Mucosa of rectum (tissue), 2 donors: Measurements from ENCODE around the gene FAM53B.

Experiments used
- H3K27ac ChIP-seq, 2 donors: one replicate each; pipeline ENCODE4 v1.7.0; 2013; ENCODE audit warnings: inconsistent platforms in 2 of 2, low read depth in 2 of 2, low read length in 2 of 2
- H3K27me3 ChIP-seq, 2 donors: one replicate each; pipeline ENCODE4 v1.7.0; 2013; ENCODE audit warnings: low read length in 2 of 2; ENCODE audit not compliant: control insufficient read depth in 2 of 2, insufficient read depth in 2 of 2
- H3K36me3 ChIP-seq, 2 donors: one replicate each; pipeline ENCODE4 v1.7.0; 2013; ENCODE audit warnings: low read length in 2 of 2; ENCODE audit not compliant: control insufficient read depth in 2 of 2, insufficient read depth in 2 of 2
- H3K4me1 ChIP-seq, 2 donors: one replicate each; pipeline ENCODE4 v1.7.0; 2013; ENCODE audit warnings: low read length in 2 of 2, mild to moderate bottlenecking in 1 of 2; ENCODE audit not compliant: control insufficient read depth in 2 of 2, insufficient read depth in 2 of 2
- H3K4me3 ChIP-seq, 2 donors: one replicate each; pipeline ENCODE4 v1.7.0; 2013; ENCODE audit warnings: low read length in 2 of 2
- H3K9ac ChIP-seq, 2 donors: one replicate each; pipeline ENCODE4 v1.7.0; 2013; ENCODE audit warnings: low read length in 2 of 2, low read depth in 1 of 2, mild to moderate bottlenecking in 1 of 2
- H3K9me3 ChIP-seq, 2 donors: one replicate each; pipeline ENCODE4 v1.7.0; 2013; ENCODE audit warnings: low read length in 2 of 2; ENCODE audit not compliant: control insufficient read depth in 2 of 2
- donor health status: healthy.
- donor health status: Normal muscosa, but diverticular disease.

Gene FAM53B

GRCh38 chr10:124672181-124672638 lies 72.0 kb downstream of the FAM53B start:
- peak overlapping the region in 1 of 2 donors; percentile 7 for H3K27ac ChIP-seq
- H3K9ac ChIP-seq = no peak overlapping the region
- no peaks in the 10 kb centered on the region for H3K27me3 ChIP-seq
- H3K4me3 ChIP-seq = no peak overlapping the region
- peaks cover 9 to 20% of the 10 kb centered on the region in 2 donors for H3K4me1 ChIP-seq
- peaks cover 10 to 33% of the 10 kb centered on the region in 2 donors for H3K36me3 ChIP-seq
- no peaks in the 10 kb centered on the region for H3K9me3 ChIP-seq

- Histone ChIP-seq H3K4me3 (no peak overlapping the region), H3K27ac (peak overlapping the region in 1 of 2 donors; percentile 50), H3K4me1 (peaks cover 11 to 20% of the 10 kb centered on the region in 2 donors), H3K9ac (no peak overlapping the region), H3K36me3 (peaks cover 6 to 32% of the 10 kb centered on the region in 2 donors), H3K27me3 (no peaks in the 10 kb centered on the region), H3K9me3 (no peaks in the 10 kb centered on the region)
These were observed 72.6 kb downstream of the FAM53B start for GRCh38 chr10:124671486-124672075.

- Histone ChIP-seq H3K4me3 (no peak overlapping the region), H3K4me1 (peaks cover 18 to 25% of the 10 kb centered on the region in 2 donors), H3K27me3 (no peaks in the 10 kb centered on the region), H3K27ac (peak overlapping the region in 1 of 2 donors; percentile 50), H3K36me3 (peaks cover 6 to 27% of the 10 kb centered on the region in 2 donors), H3K9ac (no peak overlapping the region), H3K9me3 (no peaks in the 10 kb centered on the region)
These were observed 73.3 kb downstream of the FAM53B start for GRCh38 chr10:124670849-124671248.

GRCh38 chr10:124669824-124670654 lies 74.1 kb downstream of the FAM53B start:
- peaks cover 19 to 25% of the 10 kb centered on the region in 2 donors for H3K4me1 ChIP-seq

GRCh38 chr10:124669141-124669823 lies 74.9 kb downstream of the FAM53B start:
- Histone ChIP-seq H3K4me1 (peaks cover 19 to 25% of the 10 kb centered on the region in 2 donors), H3K9ac (no peak overlapping the region), H3K4me3 (no peak overlapping the region), H3K9me3 (no peaks in the 10 kb centered on the region), H3K27ac (no peak overlapping the region), H3K27me3 (no peaks in the 10 kb centered on the region), H3K36me3 (peaks cover 2 to 29% of the 10 kb centered on the region in 2 donors)

More at GRCh38 chr10:124669824-124670654, 74.1 kb downstream of the FAM53B start:
- Histone ChIP-seq H3K36me3 (peaks cover 4 to 23% of the 10 kb centered on the region in 2 donors), H3K9ac (no peak overlapping the region), H3K9me3 (no peaks in the 10 kb centered on the region), H3K27ac (no peak overlapping the region), H3K4me3 (no peak overlapping the region), H3K27me3 (no peaks in the 10 kb centered on the region)

GRCh38 chr10:124668517-124669051 lies 75.6 kb downstream of the FAM53B start:
- H3K9ac ChIP-seq = no peak overlapping the region
- H3K9me3 ChIP-seq = no peaks in the 10 kb centered on the region
- peaks cover 6 to 34% of the 10 kb centered on the region in 2 donors for H3K36me3 ChIP-seq
- H3K4me3 ChIP-seq = no peak overlapping the region
- H3K4me1 ChIP-seq = peaks cover 19 to 25% of the 10 kb centered on the region in 2 donors
- H3K27ac ChIP-seq = no peak overlapping the region
- no peaks in the 10 kb centered on the region for H3K27me3 ChIP-seq

GRCh38 chr10:124667425-124668345 lies 76.5 kb downstream of the FAM53B start:
- peaks cover 19 to 25% of the 10 kb centered on the region in 2 donors for H3K4me1 ChIP-seq
- H3K36me3 ChIP-seq = peaks cover 15 to 38% of the 10 kb centered on the region in 2 donors
- peak overlapping the region in 1 of 2 donors; percentile 38 for H3K27ac ChIP-seq
- no peaks in the 10 kb centered on the region for H3K9me3 ChIP-seq
- H3K27me3 ChIP-seq = no peaks in the 10 kb centered on the region
- H3K4me3 ChIP-seq = no peak overlapping the region
- no peak overlapping the region for H3K9ac ChIP-seq

- H3K36me3 ChIP-seq = peaks cover 15 to 30% of the 10 kb centered on the region in 2 donors
- H3K4me3 ChIP-seq = no peak overlapping the region
- H3K27ac ChIP-seq = no peak overlapping the region
- no peaks in the 10 kb centered on the region for H3K27me3 ChIP-seq
- H3K9ac ChIP-seq = no peak overlapping the region
- H3K4me1 ChIP-seq = peaks cover 19 to 20% of the 10 kb centered on the region in 2 donors
- H3K9me3 ChIP-seq = no peaks in the 10 kb centered on the region
These were observed 77.7 kb downstream of the FAM53B start for GRCh38 chr10:124666494-124666893.

- Histone ChIP-seq H3K27me3 (no peaks in the 10 kb centered on the region), H3K4me1 (peaks cover 16 to 17% of the 10 kb centered on the region in 2 donors), H3K27ac (no peak overlapping the region), H3K4me3 (no peak overlapping the region), H3K9ac (no peak overlapping the region), H3K36me3 (peaks cover 15 to 35% of the 10 kb centered on the region in 2 donors), H3K9me3 (no peaks in the 10 kb centered on the region)
These were observed 78.2 kb downstream of the FAM53B start for GRCh38 chr10:124665980-124666379.
